AG04450 (cell line): ENCODE measurements around the gene COL11A2. TPM values are rescaled to one million over a fixed set of nuclear protein-coding genes. Genes with fewer than 3 reads are reported as not detected.
A peak's percentile ranks its signal among the peaks of the same experiment; 100 is the strongest.

Source experiments
- CTCF ChIA-PET: fragments of 300-600, 350-600 bp; formaldehyde crosslinking; extraction: SDS; loops from one replicate; lab custom pipeline; 2022; ENCODE audit warnings: antibody characterized with exemption, inconsistent platforms; lab: Charles Lee
- POLR2A ChIA-PET: fragments of 350-600 bp; formaldehyde crosslinking; extraction: SDS; loops from one replicate; lab custom pipeline; 2021; ENCODE audit warnings: antibody characterized with exemption, inconsistent platforms; lab: Yijun Ruan, JAX
- DNase-seq: peaks from one replicate; pipeline ENCODE4 v3.0.0-alpha.2; 2011; ENCODE audit warnings: low read depth, low spot score
- H3K27ac ChIP-seq: one replicate; pipeline ENCODE4 v1.5.1; 2012; ENCODE audit warnings: low read depth, low read length, control low read depth
- H3K27me3 ChIP-seq: one replicate; pipeline ENCODE4 v1.6.0; 2012; ENCODE audit warnings: low read length; ENCODE audit not compliant: control insufficient read depth, insufficient read depth
- H3K4me3 ChIP-seq: 2 replicates; pipeline ENCODE4 v1.5.1; 2011; ENCODE audit warnings: mild to moderate bottlenecking, low read depth, low read length, control low read depth
- H3K9me3 ChIP-seq: 2 replicates; pipeline ENCODE4 v1.5.1; 2012; ENCODE audit warnings: low read length; ENCODE audit not compliant: control insufficient read depth, insufficient read depth
- CTCF ChIP-seq: IDR thresholded peaks from 2 replicates; pipeline ENCODE4 v1.5.1; 2011; ENCODE audit warnings: low read depth, low read length, control low read depth, inconsistent platforms
- polyA plus RNA-seq: library from polyadenylated mRNA; depleted of rRNA; stranded (reverse); fragments of >200 nt; gene quantifications from 2 replicates; pipeline ENCODE4 v1.2.3, GENCODE V29; 2011

The COL11A2 gene
- polyA plus RNA-seq, 1 experiment = 0.26 TPM

GRCh38 chr6:33215271-33216116, 23.2 kb upstream of the COL11A2 start:
- TF ChIP-seq CTCF = no peak
- CTCF ChIA-PET = interaction anchor here (0.6 to 0.7 kb wide), 2 partner anchors 17 to 33 kb away, joined by 3 read pairs; no protein-coding TSS in a partner anchor
- no peaks in the 10 kb centered on the region for H3K9me3 ChIP-seq
- no peak overlapping the region for H3K4me3 ChIP-seq
- H3K27ac ChIP-seq = no peak overlapping the region
- POLR2A ChIA-PET = interaction anchor here (0.5 kb wide), 1 partner anchor 11 kb away, joined by 3 read pairs; no protein-coding TSS in a partner anchor
- no peak for DNase-seq
- peaks cover 11% of the 10 kb centered on the region for H3K27me3 ChIP-seq

- no peak for TF ChIP-seq CTCF
- DNase-seq = no peak
- H3K9me3 ChIP-seq = no peaks in the 10 kb centered on the region
- peak overlapping the region; percentile 64 for H3K4me3 ChIP-seq
- POLR2A ChIA-PET = no interaction called here
- H3K27me3 ChIP-seq = peaks cover 11% of the 10 kb centered on the region
- CTCF ChIA-PET = no interaction called here
- H3K27ac ChIP-seq = no peak overlapping the region
These were observed 21.7 kb upstream of the COL11A2 start for GRCh38 chr6:33213989-33214335.

GRCh38 chr6:33213166-33213988, 21.1 kb upstream of the COL11A2 start:
- Histone ChIP-seq H3K9me3 (no peaks in the 10 kb centered on the region), H3K27ac (no peak overlapping the region), H3K4me3 (peak overlapping the region; percentile 64), H3K27me3 (peaks cover 8% of the 10 kb centered on the region)
- POLR2A ChIA-PET = interaction anchor here (0.8 to 1.0 kb wide), 3 partner anchors 9 to 241 kb away, joined by 3 to 4 read pairs (median 3); partner anchors contain the start of gene HSD17B8
- no peak for TF ChIP-seq CTCF
- DNase-seq = no peak
- CTCF ChIA-PET = interaction anchor here (0.7 to 1.1 kb wide), 2 partner anchors 36 to 1018 kb away, joined by 3 read pairs; no protein-coding TSS in a partner anchor

GRCh38 chr6:33212857-33213165, 20.5 kb upstream of the COL11A2 start:
- no peaks in the 10 kb centered on the region; the same call in 1 of the 2 replicates for H3K9me3 ChIP-seq
- peaks cover 8% of the 10 kb centered on the region for H3K27me3 ChIP-seq
- H3K4me3 ChIP-seq = peak overlapping the region; percentile 64
- DNase-seq = no peak
- no peak for TF ChIP-seq CTCF
- ChIA-PET POLR2A (interaction anchor here (0.8 to 1.0 kb wide), 3 partner anchors 8 to 241 kb away, joined by 3 to 4 read pairs (median 3); partner anchors contain the start of gene HSD17B8), CTCF (interaction anchor here (0.7 to 1.1 kb wide), 2 partner anchors 36 to 1018 kb away, joined by 3 read pairs; no protein-coding TSS in a partner anchor)
- H3K27ac ChIP-seq = no peak overlapping the region
